GM12878 (cell line): ENCODE measurements around the gene IFT52. TPM values are rescaled to one million over a fixed set of nuclear protein-coding genes. Genes with fewer than 3 reads are reported as not detected.

ENCODE experiments used
- ATAC-seq: fragments of 200-7000 bp; cut with Tn5 transposase; 3 replicates; pipeline ENCODE4 v1.9.1; 2020; ENCODE audit warnings: mild to moderate bottlenecking, moderate library complexity
- BruUV-seq: library from RNA; stranded (reverse); fragments of 400-500 nt; replicated peaks from 2 replicates; lab custom pipeline; 2021; lab: Mats Ljungman, UMichigan
- CTCF ChIA-PET: fragments of 300-600 bp; sonication (Branson Sonifier 250); formaldehyde crosslinking; extraction: SDS; loops from one replicate; lab custom pipeline; 2021; ENCODE audit warnings: inconsistent platforms; lab: Yijun Ruan, JAX
- POLR2A ChIA-PET: fragments of 350-600 bp; formaldehyde crosslinking; extraction: SDS; loops from one replicate; lab custom pipeline; 2021; ENCODE audit warnings: inconsistent platforms; lab: Charles Lee
- RAD21 ChIA-PET: fragments of 300-600 bp; sonication (Branson Sonifier 250); formaldehyde crosslinking; loops from one replicate; lab custom pipeline; 2023; ENCODE audit warnings: antibody characterized with exemption; ENCODE audit not compliant: unreplicated experiment; lab: Charles Lee
- SMC1A ChIA-PET: fragments of 300-600 bp; sonication (Branson Sonifier 250); formaldehyde crosslinking; loops from one replicate; lab custom pipeline; 2023; ENCODE audit not compliant: unreplicated experiment, uncharacterized antibody; lab: Charles Lee
- DNase-seq: peaks from one replicate; pipeline ENCODE4 v3.0.0-alpha.2; 2011; ENCODE audit warnings: low read depth, low spot score
- FAIRE-seq: peaks from 3 replicates; lab custom pipeline; 2011; peaks lifted over from hg19 to GRCh38; lab: Jason Lieb, UNC
- H2AFZ ChIP-seq: 2 replicates; pipeline ENCODE4 v1.6.0; 2011; ENCODE audit warnings: low read depth, low read length, control low read depth; ENCODE audit not compliant: control insufficient read depth
- H3K27ac ChIP-seq: 2 replicates; pipeline ENCODE4 v1.5.1; 2011; ENCODE audit warnings: control low read depth; ENCODE audit not compliant: control insufficient read depth, insufficient read depth
- H3K27me3 ChIP-seq, 2 experiments: replicated peaks in 1 of 2; 2 replicates each; pipeline versions ENCODE4 v1.6.0 to v1.6.1; 2011; ENCODE audit warnings: low read length in 1 of 2; ENCODE audit not compliant: control insufficient read depth in 2 of 2, insufficient read depth in 2 of 2
- H3K36me3 ChIP-seq, 2 experiments: 2 replicates each; pipeline ENCODE4 v1.5.1; 2011; ENCODE audit warnings: low read length in 1 of 2; ENCODE audit not compliant: control insufficient read depth in 2 of 2, insufficient read depth in 2 of 2
- H3K4me1 ChIP-seq: 2 replicates; pipeline ENCODE4 v1.6.1; 2011; ENCODE audit warnings: mild to moderate bottlenecking, low read length, moderate library complexity, mixed read lengths; ENCODE audit not compliant: control insufficient read depth, insufficient read depth
- H3K4me2 ChIP-seq: 2 replicates; pipeline ENCODE4 v1.6.0; 2011; ENCODE audit warnings: control low read depth; ENCODE audit not compliant: control insufficient read depth, insufficient read depth
- H3K4me3 ChIP-seq: fragments of 200-600 bp; sonication (generic); 2 replicates; pipeline ENCODE4 v1.5.1; 2016
- H3K79me2 ChIP-seq: 2 replicates; pipeline ENCODE4 v1.6.0; 2011; ENCODE audit warnings: low read length; ENCODE audit not compliant: control insufficient read depth, insufficient read depth
- H3K9ac ChIP-seq: 2 replicates; pipeline ENCODE4 v1.8.0; 2011; ENCODE audit warnings: low read length, control low read depth, mixed read lengths; ENCODE audit not compliant: control insufficient read depth, insufficient read depth
- H3K9me3 ChIP-seq: replicated peaks from 3 replicates; pipeline ENCODE4 v1.5.1; 2011; ENCODE audit warnings: mild to moderate bottlenecking, low read length; ENCODE audit not compliant: control insufficient read depth, insufficient read depth
- H4K20me1 ChIP-seq: 2 replicates; pipeline ENCODE4 v1.6.0; 2011; ENCODE audit not compliant: control insufficient read depth, insufficient read depth
- CHD2 ChIP-seq: IDR thresholded peaks from 2 replicates; pipeline ENCODE4 v1.6.1; 2011; ENCODE audit warnings: low read depth, low read length, improper control_type of control experiment, borderline replicate concordance
- EP300 ChIP-seq, 2 experiments: fragments of 150-350 bp in 1 of 2; IDR thresholded peaks; 2 replicates each; pipeline ENCODE4 v1.6.1; 2011 to 2012; ENCODE audit warnings: low read depth in 2 of 2, low read length in 2 of 2, borderline replicate concordance in 1 of 2, improper control_type of control experiment in 1 of 2, inconsistent platforms in 1 of 2; ENCODE audit not compliant: control insufficient read depth in 1 of 2
- MEF2B ChIP-seq: fragments of 450-650 bp; IDR thresholded peaks from 2 replicates; pipeline ENCODE4 v1.6.1; 2018; ENCODE audit warnings: mild to moderate bottlenecking, moderate library complexity; ENCODE audit not compliant: partially characterized antibody, poor library complexity, severe bottlenecking
- POLR2AphosphoS2 ChIP-seq: IDR thresholded peaks from 2 replicates; pipeline ENCODE4 v1.6.1; 2011; ENCODE audit warnings: low read depth, mild to moderate bottlenecking, low read length, improper control_type of control experiment, moderate library complexity
- POLR2AphosphoS5 ChIP-seq: IDR thresholded peaks from 2 replicates; pipeline ENCODE4 v1.6.1; 2011; ENCODE audit warnings: mild to moderate bottlenecking, low read length, inconsistent platforms
- SMAD5 ChIP-seq: IDR thresholded peaks from 2 replicates; pipeline ENCODE4 v1.6.1; 2016; ENCODE audit warnings: antibody characterized with exemption, low read depth
- WGBS: methylation state at CpG from one replicate; pipeline ENCODE4 v1.1.6; 2016; ENCODE audit warnings: low lambda C conversion rate; ENCODE audit not compliant: insufficient replicate concordance, insufficient coverage; ENCODE audit errors: missing lambda C conversion rate; 5-methylcytosine and 5-hydroxymethylcytosine counted together
- in situ Hi-C: fragments of 300-500 bp; cut with MboI; formaldehyde crosslinking; loops from 9 replicates; pipeline ENCODE4 v1.14.3; 2018; ENCODE audit warnings: mixed read lengths
- intact Hi-C: fragments of 100-400 bp; cut with micrococcal nuclease; formaldehyde crosslinking; loops from one replicate; pipeline ENCODE4 v1.14.2; 2022; ENCODE audit not compliant: unreplicated experiment
- polyA plus RNA-seq, 11 experiments: library from polyadenylated mRNA; depleted of rRNA in 4 of 11; unstranded in 6 of 11; stranded (reverse) in 5 of 11; fragments of >200 nt; fragmentation: Nextera tagmentation in 4 of 11; fragmentation: Illumina TruSeq in 1 of 11; extraction: Ambion mirVana in 4 of 11; extraction: Trizol in 1 of 11; gene quantifications; 1 replicate in 1 of 11; 2 replicates in 10 of 11; pipeline versions ENCODE4 v1.2.1 to v1.2.3, GENCODE V29; 2011 to 2016; ENCODE audit warnings: inconsistent platforms in 2 of 11, missing spikeins in 2 of 11, low read depth in 1 of 11
- total RNA-seq, 4 experiments: library from RNA; depleted of rRNA in 3 of 4; stranded (reverse); fragments of >200 nt in 3 of 4; fragmentation: Illumina TruSeq in 1 of 4; extraction: Trizol in 1 of 4; gene quantifications; 2 replicates each; pipeline versions ENCODE4 v1.2.1 to v1.2.3, GENCODE V29; 2013 to 2021
- TF ChIP-seq, protein P1 (sequence below): fragments of 450-650 bp; IDR thresholded peaks from 2 replicates; pipeline ENCODE4 v1.6.1; 2016; ENCODE audit warnings: mild to moderate bottlenecking

Gene IFT52
- total and polyA plus RNA-seq, 10 of the 15 experiments (the other 5 are each of a cell fraction or from before 2014, with no cell fraction given), result 18.1 to 30.5 (median 26.0) TPM

- TF ChIP-seq MEF2B (no peak), EP300 (IDR thresholded peaks at IDR 0.05; ENCODE audit: borderline replicate concordance in 1 of 2, control insufficient read depth in 1 of 2, low read depth in 2 of 2, low read length in 2 of 2) (no peak)
- TF ChIP-seq, all 136 proteins: peak for 0
These were observed 85.6 kb downstream of the IFT52 start (continued) for GRCh38 chr20:43676368-43676767.

- H3K27me3 ChIP-seq, result no peaks in the 10 kb centered on the region
- H2AFZ ChIP-seq, result peak overlapping the region; percentile 33
- peak overlapping the region; percentile 68 for H3K4me3 ChIP-seq
- peaks cover 4 to 14% of the 10 kb centered on the region in 2 experiments; a peak in 3 of 4 replicates for H3K36me3 ChIP-seq
- WGBS, result 60% methylated on average over 7 of the region's 7 CpGs
- ChIA-PET RAD21 (interaction anchor here (0.8 to 2.7 kb wide), 13 partner anchors 10 to 509 kb away, joined by 3 to 11 read pairs (median 5); partner anchors contain the start of gene IFT52), SMC1A (interaction anchor here (0.7 to 1.8 kb wide), 17 partner anchors 9 to 240 kb away, joined by 3 to 10 read pairs (median 4); no protein-coding TSS in a partner anchor), POLR2A (interaction anchor here (0.5 to 1.7 kb wide), 9 partner anchors 9 to 392 kb away, joined by 3 to 7 read pairs (median 4); partner anchors contain the start of gene IFT52), CTCF (interaction anchor here (0.6 to 4.5 kb wide), 21 partner anchors 9 to 509 kb away, joined by 3 to 32 read pairs (median 4); partner anchors contain the start of gene SRSF6)
- no peak for FAIRE-seq
- H3K9ac ChIP-seq, result peak overlapping the region; percentile 71
- no peak for DNase-seq
- no TSS peak for BruUV-seq
- in situ Hi-C loops (no loop called here), intact Hi-C loops (loop anchor here (5.0 kb wide), 2 partner anchors 224 to 401 kb away; partner anchors contain the start of gene SRSF6)
- no peaks in the 10 kb centered on the region for H3K9me3 ChIP-seq
- peaks cover 32% of the 10 kb centered on the region for H3K4me1 ChIP-seq
- H3K79me2 ChIP-seq, result peaks cover 24% of the 10 kb centered on the region
- peak; percentile 17 for ATAC-seq
- no peaks in the 10 kb centered on the region for H4K20me1 ChIP-seq
- H3K27ac ChIP-seq, result peak overlapping the region; percentile 89
- TF ChIP-seq, protein P1, sequence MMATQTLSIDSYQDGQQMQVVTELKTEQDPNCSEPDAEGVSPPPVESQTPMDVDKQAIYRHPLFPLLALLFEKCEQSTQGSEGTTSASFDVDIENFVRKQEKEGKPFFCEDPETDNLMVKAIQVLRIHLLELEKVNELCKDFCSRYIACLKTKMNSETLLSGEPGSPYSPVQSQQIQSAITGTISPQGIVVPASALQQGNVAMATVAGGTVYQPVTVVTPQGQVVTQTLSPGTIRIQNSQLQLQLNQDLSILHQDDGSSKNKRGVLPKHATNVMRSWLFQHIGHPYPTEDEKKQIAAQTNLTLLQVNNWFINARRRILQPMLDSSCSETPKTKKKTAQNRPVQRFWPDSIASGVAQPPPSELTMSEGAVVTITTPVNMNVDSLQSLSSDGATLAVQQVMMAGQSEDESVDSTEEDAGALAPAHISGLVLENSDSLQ, result 0 out of 2 replicates have a peak, but pooled peaks have one; percentile 6
- TF ChIP-seq POLR2AphosphoS5, result peak; percentile 46; the same call in 1 of the 2 replicates
- TF ChIP-seq CHD2, result peak; percentile 40; the same call in 1 of the 2 replicates
- TF ChIP-seq SMAD5, result peak; percentile 56; the same call in 1 of the 2 replicates
- no peak for TF ChIP-seq POLR2AphosphoS2
- peak overlapping the region; percentile 90 for H3K4me2 ChIP-seq
These were observed 90.2 kb downstream of the IFT52 start for GRCh38 chr20:43680981-43681380.
